K562 treated with DMSO at 1 percent for 24 hours (cell line): Measurements from ENCODE around the gene CCDC80. TPM values are rescaled to one million over a fixed set of nuclear protein-coding genes. Genes with fewer than 3 reads are reported as not detected.

Source experiments
- total RNA-seq: library from RNA; unstranded; fragments of 300-600 nt; gene quantifications from 2 replicates; pipeline ENCODE4 v1.2.3, GENCODE V29; 2022; ENCODE audit warnings: low read depth; ENCODE audit not compliant: insufficient read depth

CCDC80 gene
- 1.8 and 3.4 TPM in 2 replicates for total RNA-seq

GRCh38 chr3:112640930-112641801, at the start of gene CCDC80:
Gene CCDC80 (minus strand): TSS chr3:112641143. CDS start chr3:112639905, 1,238 bp downstream.

GRCh38 chr3:112561734-112562529, 79.0 kb downstream of the CCDC80 start, which contains the start of the genes ATG3 and SLC35A5:
Gene ATG3 (minus strand): TSS chr3:112561962. CDS start chr3:112561528, 434 bp downstream.
Gene SLC35A5 (plus strand): TSS chr3:112562045. CDS start chr3:112563404, 1,359 bp downstream.

Other genes starting within 250 kb of the CCDC80 start
- gene BTLA, start 141.7 kb downstream of the CCDC80 start, total RNA-seq = not detected in 2 replicates
- gene ATG3, start 79.2 kb downstream of the CCDC80 start, total RNA-seq = 61.1 and 62.8 TPM in 2 replicates
- gene SLC35A5, start 79.1 kb downstream of the CCDC80 start, total RNA-seq = 5.2 and 9.2 TPM in 2 replicates
- gene CD200R1L, start 205.7 kb upstream of the CCDC80 start, total RNA-seq = not detected in 2 replicates